ENCODE results near the gene EYS.
"Not testable (repeated sequence)": the region's sequence is repeated elsewhere in the genome, so short reads cannot be mapped to it uniquely, and the experiment has no call there.

EYS gene

DNA sequence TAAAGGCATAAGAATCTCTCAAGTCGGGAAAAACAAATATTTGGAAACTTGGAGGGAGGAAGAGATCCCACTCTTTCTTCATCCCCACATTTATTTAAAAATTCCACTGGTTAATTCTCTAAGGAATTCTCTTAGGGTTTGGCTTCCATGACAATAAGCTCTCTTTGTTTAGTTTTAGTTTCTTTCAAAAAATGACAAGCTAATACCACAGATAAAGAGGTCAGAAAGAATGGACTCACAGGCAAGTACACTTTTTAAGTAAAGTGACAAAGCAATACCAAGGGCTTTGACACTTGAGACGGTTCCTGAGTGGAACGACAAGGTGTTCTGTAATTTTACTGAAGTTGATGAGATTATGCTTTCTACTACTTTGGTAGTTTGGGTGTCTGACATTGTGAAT, 1199.4 kb downstream of the EYS start:
- in situ Hi-C loops (cut with MboI; ENCODE audit: low sequenced_read_pairs) = no loop called here

- in situ Hi-C loops (cut with MboI; ENCODE audit: low sequenced_read_pairs) = no loop called here
These were observed 1201.7 kb downstream of the EYS start for GRCh38 chr6:64505312-64505711.

GRCh38 chr6:64504503-64504902, 1202.5 kb downstream of the EYS start:
- in situ Hi-C loops (cut with MboI; ENCODE audit: low sequenced_read_pairs) = no loop called here

DNA sequence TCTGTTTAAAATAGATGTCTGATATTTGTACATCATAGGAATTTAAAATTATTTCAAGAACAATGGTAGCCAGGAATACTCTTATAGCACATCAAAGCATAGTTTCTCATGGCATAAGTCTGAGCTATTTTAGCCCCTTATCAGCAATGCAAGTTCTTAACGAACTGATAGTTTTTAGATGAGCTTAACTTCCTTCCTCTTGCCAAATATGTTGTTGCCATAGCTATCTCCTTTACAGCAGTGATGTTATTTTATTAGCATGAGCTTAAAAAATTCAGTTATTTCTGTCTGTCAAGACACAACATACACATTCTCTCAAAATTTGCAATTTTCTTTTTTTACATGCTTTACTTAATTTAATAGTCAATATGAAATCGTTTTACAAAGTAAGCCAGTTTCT, 1204.2 kb downstream of the EYS start:
- in situ Hi-C loops (cut with MboI; ENCODE audit: low sequenced_read_pairs) = no loop called here

GRCh38 chr6:64497634-64498033, 1209.4 kb downstream of the EYS start:
- in situ Hi-C loops (cut with MboI; ENCODE audit: low sequenced_read_pairs) = no loop called here

- in situ Hi-C loops (cut with MboI; ENCODE audit: low sequenced_read_pairs) = no loop called here
These were observed 1217.3 kb downstream of the EYS start for GRCh38 chr6:64489763-64490162.

DNA sequence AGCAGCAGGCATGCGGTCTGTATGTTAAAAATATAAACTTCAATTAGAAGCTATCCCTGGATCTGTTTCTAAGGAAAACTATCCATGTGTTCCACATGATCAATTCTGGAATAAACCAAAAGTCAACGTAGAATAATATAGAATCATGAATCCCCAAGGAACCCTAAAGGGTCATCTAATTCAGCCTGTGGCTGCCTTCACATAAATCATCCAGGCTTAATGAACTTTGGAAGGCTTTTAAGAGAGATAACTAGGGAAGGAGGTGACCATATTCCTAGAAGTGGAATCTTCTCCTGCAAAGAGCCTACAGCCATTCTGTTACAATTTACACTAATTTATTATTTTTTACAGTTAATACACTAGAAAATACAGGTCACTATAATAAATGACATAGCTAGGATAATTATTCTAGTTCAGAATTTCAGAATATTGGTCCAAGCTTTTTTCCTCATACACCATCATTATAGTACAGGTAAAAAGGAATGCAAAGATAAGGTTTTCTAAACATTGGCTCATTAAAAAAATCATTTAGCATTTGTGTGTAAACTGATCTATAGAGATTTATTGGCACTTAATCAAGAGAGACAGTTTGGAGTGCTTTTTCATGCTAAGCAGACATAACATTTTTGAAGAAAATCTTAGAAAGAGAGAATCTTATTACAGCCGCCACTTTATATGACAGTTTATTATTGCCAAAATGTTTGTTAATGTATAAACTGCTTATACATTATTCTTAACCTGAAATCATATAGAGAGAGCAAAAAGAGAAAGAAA, 1220.3 kb downstream of the EYS start:
- in situ Hi-C loops (cut with MboI; ENCODE audit: low sequenced_read_pairs) = no loop called here

DNA sequence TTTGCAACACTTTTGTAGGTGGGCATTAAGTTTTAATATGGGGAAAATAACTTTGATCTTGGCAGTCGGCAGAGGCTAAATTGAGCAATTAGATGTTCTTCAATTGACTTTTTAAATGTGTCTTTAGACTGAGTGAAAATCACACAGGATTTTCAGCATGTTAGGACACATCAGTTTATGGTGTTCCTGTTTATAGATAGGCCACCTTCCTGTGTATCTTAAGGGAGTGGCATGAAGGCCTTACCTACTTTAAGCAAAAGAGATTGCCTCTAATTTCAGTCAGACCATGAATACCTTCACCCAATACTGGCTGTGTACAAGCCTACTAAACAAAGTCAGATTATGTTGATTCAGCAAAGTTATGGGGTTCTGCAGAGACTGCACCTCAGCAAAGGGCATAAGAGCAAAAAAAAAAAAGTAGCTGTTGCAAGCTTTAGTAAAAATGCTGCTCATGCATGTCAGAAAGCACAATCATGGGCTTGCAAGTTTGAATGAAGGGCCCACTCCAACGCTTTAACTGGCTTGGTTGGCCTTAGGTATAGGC, 1223.0 kb downstream of the EYS start:
- in situ Hi-C loops (cut with MboI; ENCODE audit: low sequenced_read_pairs) = no loop called here

DNA sequence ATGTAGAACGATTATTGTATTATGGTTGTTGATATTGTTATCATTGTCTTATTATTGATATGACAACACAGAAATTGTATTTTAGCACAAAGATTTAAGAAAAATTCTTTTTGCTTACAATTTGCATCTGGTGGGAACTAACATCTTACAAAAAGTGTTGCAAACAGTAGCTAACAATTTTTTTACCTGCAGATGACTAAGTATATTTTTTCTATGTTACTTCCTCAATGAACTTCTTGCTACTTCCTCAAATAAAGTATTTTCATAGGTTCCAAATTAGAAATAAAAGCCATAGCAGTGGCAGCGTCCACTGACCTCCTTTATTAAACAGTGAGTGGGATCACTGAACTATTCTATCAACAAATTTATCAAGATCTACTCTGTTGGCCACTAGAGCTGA, 1224.4 kb downstream of the EYS start:
- in situ Hi-C loops (cut with MboI; ENCODE audit: low sequenced_read_pairs) = no loop called here

DNA sequence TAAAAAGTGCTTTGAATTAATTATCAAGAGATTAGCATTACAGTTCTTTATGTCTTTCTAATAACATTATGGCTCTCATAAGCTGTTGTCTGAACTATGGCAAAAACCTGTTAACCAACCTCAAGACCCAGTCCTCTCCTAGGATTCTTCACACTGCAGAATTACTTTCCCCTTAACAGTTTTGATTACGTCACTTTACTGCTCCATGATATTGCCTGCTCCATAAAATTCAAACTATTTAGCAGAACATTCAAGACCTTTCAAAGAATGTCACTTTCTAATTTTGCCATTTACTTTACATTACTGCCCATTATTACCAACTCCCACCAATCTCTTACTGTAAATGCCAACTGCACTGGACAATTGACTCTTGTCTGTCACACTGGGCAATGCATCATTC, 1227.9 kb downstream of the EYS start:
- in situ Hi-C loops (cut with MboI; ENCODE audit: low sequenced_read_pairs) = no loop called here

DNA sequence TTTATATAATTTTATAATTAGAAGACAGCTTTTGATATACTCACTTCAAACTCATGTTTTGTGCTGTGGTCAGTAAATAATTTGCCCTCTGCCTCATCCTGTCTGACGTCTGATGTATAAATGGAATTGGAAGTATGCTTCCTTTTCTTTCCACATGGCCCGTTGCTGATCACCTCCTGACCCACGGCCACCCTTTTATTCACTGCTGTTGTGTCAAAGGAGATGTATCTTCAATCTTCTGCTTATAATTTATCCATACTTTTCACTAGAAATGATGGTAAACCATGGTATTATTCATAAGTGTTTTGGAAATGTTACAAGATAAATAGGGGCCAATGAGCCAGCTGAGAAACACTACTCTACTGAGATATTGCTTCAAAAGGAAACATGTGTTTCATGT, 1229.6 kb downstream of the EYS start:
- in situ Hi-C loops (cut with MboI; ENCODE audit: low sequenced_read_pairs) = no loop called here

- in situ Hi-C loops (cut with MboI; ENCODE audit: low sequenced_read_pairs) = no loop called here
These were observed 1230.1 kb downstream of the EYS start for GRCh38 chr6:64476935-64477334.

DNA sequence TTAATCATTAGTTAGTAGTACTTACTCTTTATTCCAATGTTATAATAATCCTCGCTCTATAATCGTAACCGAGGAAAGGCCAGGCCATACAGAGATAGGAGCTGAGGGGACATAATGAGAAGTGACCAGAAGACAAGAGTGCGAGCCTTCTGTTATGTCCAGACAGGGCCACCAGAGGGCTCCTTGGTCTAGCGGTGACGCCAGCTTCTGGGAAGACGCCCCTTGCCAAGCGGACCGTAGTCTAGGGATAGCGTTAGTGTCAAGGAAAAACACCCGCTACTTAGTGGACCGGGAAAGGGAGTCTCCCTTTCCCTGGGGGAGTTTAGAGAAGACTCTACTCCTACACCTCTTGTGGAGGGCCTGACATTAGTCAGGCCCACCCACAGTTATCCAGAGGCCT, 1237.6 kb downstream of the EYS start:
- in situ Hi-C loops (cut with MboI; ENCODE audit: low sequenced_read_pairs) = not testable (repeated sequence)

GRCh38 chr6:64467656-64468055, 1239.4 kb downstream of the EYS start:
- in situ Hi-C loops (cut with MboI; ENCODE audit: low sequenced_read_pairs) = no loop called here

GRCh38 chr6:64459411-64459944, 1247.5 kb downstream of the EYS start:
- in situ Hi-C loops (cut with MboI; ENCODE audit: low sequenced_read_pairs) = no loop called here

DNA sequence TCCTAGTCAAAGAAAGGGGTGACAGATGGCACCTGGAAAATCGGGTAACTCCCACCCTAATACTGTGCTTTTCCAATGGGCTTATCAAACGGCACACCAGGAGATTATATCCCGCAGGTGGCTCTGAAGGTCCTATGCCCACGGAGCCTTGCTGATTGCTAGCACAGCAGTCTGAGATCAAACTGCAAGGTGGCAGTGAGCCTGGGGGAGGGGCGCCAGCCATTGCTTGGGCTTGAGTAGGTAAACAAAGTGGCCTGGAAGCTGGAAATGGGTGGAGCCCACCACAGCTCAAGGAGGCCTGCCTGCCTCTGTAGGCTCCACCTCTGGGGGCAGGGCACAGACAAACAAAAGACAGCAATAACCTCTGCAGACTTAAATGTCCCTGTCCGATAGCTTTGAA, 1258.9 kb downstream of the EYS start:
- in situ Hi-C loops (cut with MboI; ENCODE audit: low sequenced_read_pairs) = not testable (repeated sequence)

- in situ Hi-C loops (cut with MboI; ENCODE audit: low sequenced_read_pairs) = no loop called here
These were observed 1262.0 kb downstream of the EYS start for GRCh38 chr6:64445038-64445437.

DNA sequence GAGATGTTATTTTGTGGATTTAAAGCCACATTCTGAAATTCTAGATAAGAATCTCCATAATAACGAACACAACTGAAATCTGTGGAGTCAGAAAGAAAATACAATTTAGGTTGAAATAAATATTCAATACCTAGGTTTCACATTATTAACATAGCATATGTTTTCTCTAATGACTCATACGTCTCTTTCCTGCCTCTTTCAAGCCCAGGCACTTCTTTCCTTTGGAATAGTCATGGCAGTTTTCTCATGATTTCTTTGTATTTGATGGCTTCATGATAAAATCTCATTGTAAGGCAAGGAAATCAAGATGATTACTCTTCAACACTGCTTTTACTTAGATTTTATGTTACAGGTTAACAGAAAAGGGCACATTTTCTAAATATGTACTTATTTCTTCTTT, 1267.8 kb downstream of the EYS start:
- in situ Hi-C loops (cut with MboI; ENCODE audit: low sequenced_read_pairs) = no loop called here

GRCh38 chr6:64437996-64438395, 1269.0 kb downstream of the EYS start:
- in situ Hi-C loops (cut with MboI; ENCODE audit: low sequenced_read_pairs) = no loop called here

DNA sequence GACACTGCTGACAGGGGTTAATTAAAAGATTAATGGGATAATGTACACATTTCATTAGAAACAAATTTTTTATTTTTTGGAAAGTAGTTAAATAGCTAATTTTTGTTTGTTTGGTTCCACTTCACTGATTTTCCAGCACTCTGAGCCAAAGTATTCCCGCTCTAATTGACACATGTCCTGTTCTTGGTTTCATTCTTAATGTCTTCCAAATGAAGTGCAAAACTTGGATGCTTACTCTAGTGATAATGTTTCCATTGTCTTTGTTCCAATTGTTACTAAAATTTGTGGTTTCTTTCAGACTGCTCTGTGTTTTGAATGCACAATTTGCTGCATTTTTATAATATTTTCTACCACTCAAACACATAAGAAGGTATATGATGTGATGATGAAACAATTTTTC, 1277.1 kb downstream of the EYS start:
- in situ Hi-C loops (cut with MboI; ENCODE audit: low sequenced_read_pairs) = no loop called here

DNA sequence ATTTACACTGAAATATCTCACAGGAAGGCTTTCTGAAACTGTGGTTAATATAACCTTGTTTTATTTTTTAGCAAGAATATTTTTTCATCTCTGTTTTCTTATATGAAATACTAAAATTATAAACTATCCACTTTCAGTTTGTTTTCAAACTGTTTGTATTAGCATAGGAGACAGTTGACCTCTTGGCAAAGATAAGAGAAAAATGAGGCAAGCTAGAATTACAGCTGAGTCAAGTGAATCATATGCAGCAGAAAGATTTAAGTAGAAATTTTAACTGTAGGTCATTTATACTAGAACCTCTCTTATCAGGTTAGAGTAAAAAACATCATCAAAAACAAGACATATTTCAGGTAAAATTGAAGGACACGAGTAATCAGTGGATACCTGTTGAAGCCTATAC, 1278.8 kb downstream of the EYS start:
- in situ Hi-C loops (cut with MboI; ENCODE audit: low sequenced_read_pairs) = no loop called here

GRCh38 chr6:64415926-64416325, 1291.1 kb downstream of the EYS start:
- in situ Hi-C loops (cut with MboI; ENCODE audit: low sequenced_read_pairs) = no loop called here

DNA sequence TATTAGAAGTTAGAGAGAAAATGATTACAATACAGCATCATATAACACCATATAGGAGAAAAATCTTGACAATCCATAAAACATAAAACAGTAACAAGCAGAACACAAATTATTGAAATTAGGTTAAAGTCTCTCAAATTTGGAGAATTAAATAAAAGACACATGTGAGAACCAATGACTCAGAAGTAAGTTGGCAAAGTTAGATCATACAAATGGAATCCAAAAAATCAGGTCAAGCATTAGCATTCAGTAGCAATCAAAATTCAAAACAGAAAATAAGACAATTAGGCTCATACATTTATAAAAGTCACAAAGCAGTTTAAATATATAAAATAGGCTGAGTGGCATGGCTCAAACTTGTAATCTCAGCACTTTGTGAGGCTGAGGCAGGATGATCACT, 1295.8 kb downstream of the EYS start:
- in situ Hi-C loops (cut with MboI; ENCODE audit: low sequenced_read_pairs) = no loop called here
